ENCODE measurements around the gene FKBP3. TPM values are rescaled to one million over a fixed set of nuclear protein-coding genes. Genes with fewer than 3 reads are reported as not detected.

FKBP3 gene
- total and polyA plus RNA-seq, 2 of the 13 experiments (the other 11 are each of a cell fraction or from before 2014, with no cell fraction given): 57.0 to 87.6 TPM

DNA sequence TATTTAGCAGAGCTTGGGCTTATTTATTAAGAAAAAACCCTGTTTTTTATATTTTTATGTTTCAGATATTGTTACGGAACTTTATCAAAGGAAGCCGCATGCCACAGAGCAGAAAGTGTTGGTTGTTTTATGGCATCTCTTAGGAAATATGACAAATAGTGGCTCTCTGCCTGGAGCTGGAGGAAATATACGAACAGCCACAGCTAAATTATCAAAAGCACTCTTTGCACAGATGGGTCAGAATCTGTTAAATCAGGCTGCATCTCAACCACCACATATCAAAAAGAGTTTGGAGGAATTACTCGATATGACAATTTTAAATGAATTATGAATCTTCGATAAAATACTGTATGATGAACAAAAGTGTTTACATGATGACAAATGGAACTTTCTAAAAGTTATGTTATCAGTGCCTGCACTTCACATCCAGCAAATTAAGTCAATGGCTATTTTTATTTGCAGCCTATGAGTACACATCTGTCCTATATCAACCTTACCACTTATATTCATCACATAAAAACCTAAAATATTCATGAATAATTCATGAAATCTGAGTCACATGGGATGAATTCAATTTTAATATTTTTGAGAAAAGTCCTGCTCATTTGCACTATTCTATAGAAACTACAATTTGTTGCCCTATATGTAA is 60.9 kb downstream of the FKBP3 start:
- Histone ChIP-seq H3K9me3 (ENCODE audit: low read length) (no peaks in the 10 kb centered on the region), H2AFZ (ENCODE audit: low read length) (no peak overlapping the region), H3K4me3 (replicated peaks in 1 of 3; ENCODE audit: insufficient read depth in 1 of 3, low read depth in 2 of 3, low read length in 3 of 3) (no peak overlapping the region), H4K20me1 (ENCODE audit: insufficient read depth, low read length) (no peaks in the 10 kb centered on the region), H3K36me3 (replicated peaks in 1 of 2; ENCODE audit: control insufficient read depth in 1 of 2, insufficient read depth in 2 of 2, low read length in 2 of 2) (0 out of 5 replicates have a peak, but pooled peaks cover 0 to 1% of the 10 kb centered on the region in 2 experiments), H3K4me1 (ENCODE audit: insufficient read depth, low read length) (no peaks in the 10 kb centered on the region), H3K4me2 (ENCODE audit: low read depth, low read length) (no peak overlapping the region), H3K27me3 (ENCODE audit: control insufficient read depth in 1 of 2, insufficient read depth in 2 of 2, low read length in 2 of 2) (no peaks in the 10 kb centered on the region), H3K9ac (ENCODE audit: insufficient read depth, low read depth, low read length) (no peak overlapping the region), H3K79me2 (ENCODE audit: insufficient read depth, low read length) (no peaks in the 10 kb centered on the region), H3K27ac (ENCODE audit: extremely low read length, insufficient read depth, low read length) (no peak overlapping the region)
- in situ Hi-C loops (cut with HindIII; ENCODE audit: extremely low pct_ligation_motif_present, low pct_unique_long_range_greater_than_20kb): no loop called here
- no peak for ATAC-seq
- no TSS peak for BruUV-seq (replicated peaks)
- 96% methylated on average over 5 of the region's 5 CpGs for WGBS (ENCODE audit: low lambda C conversion rate)
- ChIA-PET POLR2A (no interaction called here), CTCF (ENCODE audit: low intra/inter-chr PET ratio, low total read pairs) (no interaction called here)
- no peak for DNase-seq (ENCODE audit: low spot score)
- TF ChIP-seq, protein P1, sequence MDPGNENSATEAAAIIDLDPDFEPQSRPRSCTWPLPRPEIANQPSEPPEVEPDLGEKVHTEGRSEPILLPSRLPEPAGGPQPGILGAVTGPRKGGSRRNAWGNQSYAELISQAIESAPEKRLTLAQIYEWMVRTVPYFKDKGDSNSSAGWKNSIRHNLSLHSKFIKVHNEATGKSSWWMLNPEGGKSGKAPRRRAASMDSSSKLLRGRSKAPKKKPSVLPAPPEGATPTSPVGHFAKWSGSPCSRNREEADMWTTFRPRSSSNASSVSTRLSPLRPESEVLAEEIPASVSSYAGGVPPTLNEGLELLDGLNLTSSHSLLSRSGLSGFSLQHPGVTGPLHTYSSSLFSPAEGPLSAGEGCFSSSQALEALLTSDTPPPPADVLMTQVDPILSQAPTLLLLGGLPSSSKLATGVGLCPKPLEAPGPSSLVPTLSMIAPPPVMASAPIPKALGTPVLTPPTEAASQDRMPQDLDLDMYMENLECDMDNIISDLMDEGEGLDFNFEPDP (CRISPR knock-in tag; conservative IDR thresholded peaks at IDR 0.05): no peak
- TF ChIP-seq NCOA5 (CRISPR knock-in tag; IDR thresholded peaks at IDR 0.05) (no peak), ZBTB26 (CRISPR knock-in tag; IDR thresholded peaks at IDR 0.05; ENCODE audit: borderline replicate concordance) (no peak), CAMTA2 (CRISPR knock-in tag; IDR thresholded peaks at IDR 0.05; ENCODE audit: borderline replicate concordance) (no peak), PLRG1 (conservative IDR thresholded peaks at IDR 0.05) (no peak), ZNF768 (CRISPR knock-in tag; IDR thresholded peaks at IDR 0.05) (no peak), SKI (IDR thresholded peaks at IDR 0.05; ENCODE audit: partially characterized antibody) (no peak)
- TF ChIP-seq, protein P2, sequence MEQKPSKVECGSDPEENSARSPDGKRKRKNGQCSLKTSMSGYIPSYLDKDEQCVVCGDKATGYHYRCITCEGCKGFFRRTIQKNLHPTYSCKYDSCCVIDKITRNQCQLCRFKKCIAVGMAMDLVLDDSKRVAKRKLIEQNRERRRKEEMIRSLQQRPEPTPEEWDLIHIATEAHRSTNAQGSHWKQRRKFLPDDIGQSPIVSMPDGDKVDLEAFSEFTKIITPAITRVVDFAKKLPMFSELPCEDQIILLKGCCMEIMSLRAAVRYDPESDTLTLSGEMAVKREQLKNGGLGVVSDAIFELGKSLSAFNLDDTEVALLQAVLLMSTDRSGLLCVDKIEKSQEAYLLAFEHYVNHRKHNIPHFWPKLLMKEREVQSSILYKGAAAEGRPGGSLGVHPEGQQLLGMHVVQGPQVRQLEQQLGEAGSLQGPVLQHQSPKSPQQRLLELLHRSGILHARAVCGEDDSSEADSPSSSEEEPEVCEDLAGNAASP (CRISPR knock-in tag; IDR thresholded peaks at IDR 0.05; ENCODE audit: borderline replicate concordance): no peak
- intact Hi-C loops (cut with micrococcal nuclease; ENCODE audit: unreplicated experiment): no loop called here
- FAIRE-seq: no peak
